NCI-H524 treated with DMSO at 0.1 percent for 48 hours (cell line): ENCODE measurements around the gene PLEKHG4.

Source experiments
- DNase-seq: peaks from one replicate; lab custom pipeline; 2025; lab: John Stamatoyannopoulos, UW

The PLEKHG4 gene

DNA sequence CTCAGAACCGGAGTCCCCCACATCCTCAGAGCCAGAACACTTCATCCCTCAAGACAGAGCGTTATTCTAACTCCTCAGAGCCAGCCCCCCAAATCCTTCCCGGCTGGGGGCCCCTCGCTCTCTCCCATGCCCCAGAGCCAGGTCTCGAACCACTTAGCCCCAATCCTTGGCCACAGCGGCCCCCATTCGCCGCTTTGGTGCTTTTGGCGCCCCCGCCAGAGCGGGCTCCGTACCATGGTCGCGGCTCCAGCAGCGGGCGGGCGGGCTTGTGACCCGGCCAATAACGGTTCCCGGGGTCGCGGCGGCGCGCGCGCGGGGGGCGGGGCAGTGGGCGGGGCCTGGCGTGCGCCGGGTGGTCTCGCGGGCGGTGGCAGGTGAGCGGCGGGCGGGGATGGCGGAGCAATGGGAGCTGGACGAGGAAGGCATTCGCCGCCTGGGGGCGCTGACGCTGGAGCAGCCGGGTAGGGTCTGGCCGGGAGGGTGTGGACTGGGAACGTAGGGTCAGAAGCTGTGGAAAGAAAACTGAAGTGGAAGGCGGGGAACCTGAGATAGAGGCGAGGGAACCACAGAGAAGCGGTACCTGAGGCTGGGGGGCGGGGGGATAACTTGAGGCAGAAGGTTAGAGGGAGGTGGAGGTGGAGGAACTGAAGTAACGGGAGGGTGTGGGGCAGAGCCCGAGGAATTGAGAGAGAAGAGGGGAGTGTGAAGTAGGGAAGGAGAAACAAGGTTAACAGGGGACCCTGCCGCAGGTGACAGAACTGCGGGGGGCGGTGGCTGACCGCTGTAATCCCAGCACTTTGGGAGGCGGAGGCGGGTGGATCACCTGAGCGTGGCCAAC lies 47.4 kb downstream of the PLEKHG4 start, which contains the start of the genes KCTD19 and LRRC36:
TSS of gene KCTD19 (minus strand) at position 270 of the 838 bp plus-strand sequence. CDS start at position 236, 34 bp downstream.
TSS of gene LRRC36 (plus strand) at position 344 of the 838 bp plus-strand sequence. CDS start at position 392, 48 bp downstream.
- DNase-seq, result peak; percentile 52

DNA sequence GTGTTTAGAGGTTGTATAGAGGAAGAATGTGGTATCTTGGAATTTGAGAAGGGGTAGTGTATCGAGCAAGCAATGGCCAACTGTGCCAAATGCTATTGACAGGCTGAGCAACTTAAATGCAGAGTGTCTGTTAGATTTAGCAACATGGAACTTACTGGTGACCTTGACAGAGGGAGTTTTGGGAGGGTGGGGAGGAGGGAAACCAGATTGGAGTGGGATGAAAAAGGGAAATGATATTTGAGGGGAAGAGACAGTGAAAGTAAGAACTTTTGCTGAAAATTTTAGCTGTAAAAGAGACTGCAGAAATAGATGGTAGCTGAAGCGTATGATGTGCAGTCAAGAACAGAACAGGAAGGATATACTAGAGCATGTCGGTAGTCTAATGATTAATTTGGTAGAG lies 48.4 kb downstream of the PLEKHG4 start:
- DNase-seq, result no peak

DNA sequence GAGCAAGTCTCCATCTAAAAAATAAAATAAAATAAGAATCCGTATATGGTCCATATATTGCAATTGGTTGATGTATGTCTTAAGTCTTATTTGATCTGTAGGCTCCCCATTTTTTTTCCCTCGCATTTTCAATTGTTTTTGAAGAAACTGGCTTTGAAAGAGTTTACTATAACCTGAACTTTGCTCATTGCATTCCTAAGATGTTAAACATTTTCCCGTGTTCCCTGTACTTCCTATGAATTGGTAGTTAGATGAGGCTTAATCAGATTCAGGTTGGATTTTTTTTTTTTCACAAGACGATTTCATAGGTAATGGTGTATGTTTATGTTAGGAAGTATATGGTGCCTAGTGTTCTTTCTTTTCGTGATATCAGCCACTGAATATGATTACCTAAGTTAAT lies 50.6 kb downstream of the PLEKHG4 start:
- DNase-seq, result no peak

- DNase-seq, result no peak
These were observed 54.0 kb downstream of the PLEKHG4 start for GRCh38 chr16:67333315-67333714.

DNA sequence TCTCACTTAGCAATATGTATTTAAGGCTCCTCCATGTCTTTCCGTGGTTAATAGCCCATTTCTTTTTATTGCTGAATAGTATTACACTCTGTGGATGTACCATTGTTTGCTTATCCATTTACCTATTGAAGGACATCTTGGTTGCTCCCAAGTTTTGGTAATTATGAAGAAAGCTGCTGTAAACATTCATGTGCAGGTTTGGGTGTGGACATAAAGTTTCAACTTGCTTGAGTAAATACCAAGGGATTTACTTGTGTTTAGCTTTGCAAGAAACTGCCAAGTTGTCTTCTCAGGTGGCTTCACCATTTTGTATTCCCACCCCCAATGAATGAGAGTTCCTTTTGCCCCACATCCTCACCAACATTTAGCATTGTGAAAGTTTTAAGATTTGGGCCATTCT lies 56.8 kb downstream of the PLEKHG4 start:
- DNase-seq, result no peak

GRCh38 chr16:67336648-67337047 lies 57.3 kb downstream of the PLEKHG4 start:
- no peak for DNase-seq
